ENCODE results near the gene BTRC.
A peak's percentile ranks its signal among the peaks of the same experiment; 100 is the strongest.
"Not testable (repeated sequence)": the region's sequence is repeated elsewhere in the genome, so short reads cannot be mapped to it uniquely, and the experiment has no call there.

Gene BTRC

GRCh38 chr10:101386659-101387259 is 32.8 kb downstream of the BTRC start:
- DNase-seq, result no peak
- no peak for ATAC-seq

GRCh38 chr10:101388676-101389276 is 34.8 kb downstream of the BTRC start:
- ATAC-seq, result no peak

GRCh38 chr10:101389532-101389931 is 35.6 kb downstream of the BTRC start:
- not testable (repeated sequence) for DNase-seq, ATAC-seq

More at GRCh38 chr10:101388676-101389276, 34.8 kb downstream of the BTRC start:
- DNase-seq, result no peak

- no peak for DNase-seq
- no peak for ATAC-seq
Observed at GRCh38 chr10:101389986-101390531, 36.1 kb downstream of the BTRC start.

- ATAC-seq, result no peak
- no peak for DNase-seq
Observed at GRCh38 chr10:101393378-101393777, 39.4 kb downstream of the BTRC start.

GRCh38 chr10:101394524-101395133 is 40.7 kb downstream of the BTRC start:
- ATAC-seq, result no peak
- DNase-seq, result no peak

- DNase-seq, result peak; percentile 9
- ATAC-seq, result no peak
Observed at GRCh38 chr10:101397140-101397539, 43.2 kb downstream of the BTRC start.

- ATAC-seq (no peak), DNase-seq (no peak)
Observed at GRCh38 chr10:101400585-101400984, 46.6 kb downstream of the BTRC start.

GRCh38 chr10:101402711-101403110 is 48.7 kb downstream of the BTRC start:
- no peak for ATAC-seq

GRCh38 chr10:101403161-101403560 is 49.2 kb downstream of the BTRC start:
- DNase-seq, result no peak
- no peak for ATAC-seq

More at GRCh38 chr10:101402711-101403110, 48.7 kb downstream of the BTRC start:
- no peak for DNase-seq

GRCh38 chr10:101405001-101405400 is 51.0 kb downstream of the BTRC start:
- ATAC-seq, result no peak
- DNase-seq, result no peak

- DNase-seq, result no peak
- ATAC-seq, result no peak
Observed at GRCh38 chr10:101411598-101411997, 57.6 kb downstream of the BTRC start.

- DNase-seq, result no peak
- no peak for ATAC-seq
Observed at GRCh38 chr10:101414034-101414433, 60.1 kb downstream of the BTRC start.

GRCh38 chr10:101415884-101416283 is 61.9 kb downstream of the BTRC start:
- ATAC-seq (peak; percentile 14), DNase-seq (no peak)

- not testable (repeated sequence) for ATAC-seq, DNase-seq
Observed at GRCh38 chr10:101421967-101422366, 68.0 kb downstream of the BTRC start.

GRCh38 chr10:101425535-101425934 is 71.6 kb downstream of the BTRC start:
- DNase-seq (no peak), ATAC-seq (no peak)

- no peak for ATAC-seq
- DNase-seq, result no peak
Observed at GRCh38 chr10:101428036-101428435, 74.1 kb downstream of the BTRC start.

- no peak for DNase-seq
- ATAC-seq, result no peak
Observed at GRCh38 chr10:101429423-101429822, 75.5 kb downstream of the BTRC start.

GRCh38 chr10:101436302-101436701 is 82.3 kb downstream of the BTRC start:
- ATAC-seq, result no peak
- no peak for DNase-seq

GRCh38 chr10:101438881-101439391 is 85.0 kb downstream of the BTRC start:
- ATAC-seq, result no peak
- DNase-seq, result no peak

GRCh38 chr10:101441541-101442455 is 87.8 kb downstream of the BTRC start:
- DNase-seq (no peak), ATAC-seq (peak; percentile 90)

GRCh38 chr10:101442456-101442800 is 88.5 kb downstream of the BTRC start:
- DNase-seq (no peak), ATAC-seq (no peak)

All from stimulated activated naive CD8-positive, alpha-beta T cell treated with anti-CD3 and anti-CD28 coated beads, Interleukin-15, Interleukin-2, amounts not matched to agents 100 U/mL and 50 U/mL, for 24 hours (primary cell).